ENCODE results near the gene LRRTM1. TPM values are rescaled to one million over a fixed set of nuclear protein-coding genes. Genes with fewer than 3 reads are reported as not detected.

The LRRTM1 gene
- total and polyA plus RNA-seq, 4 donors, result 0.08 to 0.77 TPM; not detected in 2

- Histone ChIP-seq H3K27ac (ENCODE audit: low read depth in 1 of 2, low read length in 1 of 2) (no peak overlapping the region), H3K27me3 (ENCODE audit: control insufficient read depth in 3 of 3, insufficient read depth in 3 of 3, low read length in 2 of 3) (no peaks in the 10 kb centered on the region), H3K9me3 (ENCODE audit: control insufficient read depth in 4 of 4, insufficient read depth in 3 of 4, low read length in 3 of 4) (no peaks in the 10 kb centered on the region), H3K4me3 (no peak overlapping the region), H3K4me1 (ENCODE audit: control insufficient read depth in 5 of 5, insufficient read depth in 5 of 5, low read length in 5 of 5) (peaks cover 0 to 4% (median 0%) of the 10 kb centered on the region in 5 donors), H3K36me3 (ENCODE audit: control insufficient read depth in 4 of 4, insufficient read depth in 4 of 4, low read length in 4 of 4) (no peaks in the 10 kb centered on the region), H3K9ac (ENCODE audit: insufficient read depth in 1 of 2, low read length in 2 of 2) (no peak overlapping the region)
- no peak for TF ChIP-seq CTCF (IDR thresholded peaks at IDR 0.05; ENCODE audit: control extremely low read depth, extremely low read depth)
- ATAC-seq (ENCODE audit: insufficient read depth, low FRiP score) (no peak), DNase-seq (no peak)
- WGBS, 2 donors, result 75 to 86% methylated on average over 5 of the region's 5 CpGs
These were observed 45.8 kb downstream of the LRRTM1 start for GRCh38 chr2:80258793-80259192.

GRCh38 chr2:80258341-80258740 is 46.2 kb downstream of the LRRTM1 start:
- Histone ChIP-seq H3K36me3 (ENCODE audit: control insufficient read depth in 4 of 4, insufficient read depth in 4 of 4, low read length in 4 of 4) (no peaks in the 10 kb centered on the region), H3K9ac (ENCODE audit: insufficient read depth in 1 of 2, low read length in 2 of 2) (no peak overlapping the region), H3K27ac (ENCODE audit: low read depth in 1 of 2, low read length in 1 of 2) (no peak overlapping the region), H3K4me1 (ENCODE audit: control insufficient read depth in 5 of 5, insufficient read depth in 5 of 5, low read length in 5 of 5) (peaks cover 0 to 4% (median 0%) of the 10 kb centered on the region in 5 donors), H3K27me3 (ENCODE audit: control insufficient read depth in 3 of 3, insufficient read depth in 3 of 3, low read length in 2 of 3) (no peaks in the 10 kb centered on the region), H3K9me3 (ENCODE audit: control insufficient read depth in 4 of 4, insufficient read depth in 3 of 4, low read length in 3 of 4) (no peaks in the 10 kb centered on the region), H3K4me3 (no peak overlapping the region)
- TF ChIP-seq CTCF (IDR thresholded peaks at IDR 0.05; ENCODE audit: control extremely low read depth, extremely low read depth), result no peak
- ATAC-seq (ENCODE audit: insufficient read depth, low FRiP score) (no peak), DNase-seq (no peak)
- 87 to 89% methylated on average over 5 of the region's 5 CpGs for WGBS, 2 donors

- no peak for TF ChIP-seq CTCF (IDR thresholded peaks at IDR 0.05; ENCODE audit: control extremely low read depth, extremely low read depth)
- no peak for DNase-seq
- Histone ChIP-seq H3K27ac (ENCODE audit: low read depth in 1 of 2, low read length in 1 of 2) (no peak overlapping the region), H3K4me3 (no peak overlapping the region), H3K36me3 (ENCODE audit: control insufficient read depth in 4 of 4, insufficient read depth in 4 of 4, low read length in 4 of 4) (no peaks in the 10 kb centered on the region), H3K27me3 (ENCODE audit: control insufficient read depth in 3 of 3, insufficient read depth in 3 of 3, low read length in 2 of 3) (no peaks in the 10 kb centered on the region), H3K4me1 (ENCODE audit: control insufficient read depth in 5 of 5, insufficient read depth in 5 of 5, low read length in 5 of 5) (peaks cover 0 to 4% (median 0%) of the 10 kb centered on the region in 5 donors), H3K9me3 (ENCODE audit: control insufficient read depth in 4 of 4, insufficient read depth in 3 of 4, low read length in 3 of 4) (no peaks in the 10 kb centered on the region), H3K9ac (ENCODE audit: insufficient read depth in 1 of 2, low read length in 2 of 2) (no peak overlapping the region)
- ATAC-seq (ENCODE audit: insufficient read depth, low FRiP score), result no peak
- WGBS, 2 donors, result 95 to 96% methylated on average over 4 of the region's 4 CpGs
These were observed 47.1 kb downstream of the LRRTM1 start for GRCh38 chr2:80257450-80257849.

- ATAC-seq (ENCODE audit: insufficient read depth, low FRiP score) (no peak), DNase-seq (no peak)
- Histone ChIP-seq H3K4me1 (ENCODE audit: control insufficient read depth in 5 of 5, insufficient read depth in 5 of 5, low read length in 5 of 5) (peaks cover 0 to 4% (median 0%) of the 10 kb centered on the region in 5 donors), H3K27ac (ENCODE audit: low read depth in 1 of 2, low read length in 1 of 2) (no peak overlapping the region), H3K27me3 (ENCODE audit: control insufficient read depth in 3 of 3, insufficient read depth in 3 of 3, low read length in 2 of 3) (no peaks in the 10 kb centered on the region), H3K9ac (ENCODE audit: insufficient read depth in 1 of 2, low read length in 2 of 2) (no peak overlapping the region), H3K36me3 (ENCODE audit: control insufficient read depth in 4 of 4, insufficient read depth in 4 of 4, low read length in 4 of 4) (no peaks in the 10 kb centered on the region), H3K4me3 (no peak overlapping the region), H3K9me3 (ENCODE audit: control insufficient read depth in 4 of 4, insufficient read depth in 3 of 4, low read length in 3 of 4) (no peaks in the 10 kb centered on the region)
- no peak for TF ChIP-seq CTCF (IDR thresholded peaks at IDR 0.05; ENCODE audit: control extremely low read depth, extremely low read depth)
- WGBS, 2 donors, result 30 to 53% methylated on average over 3 of the region's 3 CpGs
These were observed 47.8 kb downstream of the LRRTM1 start for GRCh38 chr2:80256782-80257167.
